ENCODE results near the gene DSG4.
A peak's percentile ranks its signal among the peaks of the same experiment; 100 is the strongest.

The DSG4 gene

DNA sequence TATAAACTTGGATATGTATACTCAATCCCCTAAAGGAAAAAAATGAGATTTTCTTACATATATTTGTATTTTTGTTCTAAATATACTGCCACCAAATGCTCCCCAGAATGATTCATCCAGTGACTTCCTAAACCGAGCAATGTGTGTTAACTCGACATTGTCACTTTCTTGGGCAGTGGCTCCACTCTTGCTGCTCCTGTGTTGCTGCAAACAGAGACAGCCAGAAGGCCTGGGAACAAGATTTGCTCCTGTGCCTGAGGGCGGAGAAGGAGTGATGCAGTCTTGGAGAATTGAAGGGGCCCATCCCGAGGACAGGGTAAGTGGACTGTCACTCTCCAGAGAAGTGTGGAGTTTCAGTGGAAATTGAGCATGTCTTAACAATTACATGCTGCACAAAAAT is 32.7 kb downstream of the DSG4 start:
- no peak for DNase-seq

DNA sequence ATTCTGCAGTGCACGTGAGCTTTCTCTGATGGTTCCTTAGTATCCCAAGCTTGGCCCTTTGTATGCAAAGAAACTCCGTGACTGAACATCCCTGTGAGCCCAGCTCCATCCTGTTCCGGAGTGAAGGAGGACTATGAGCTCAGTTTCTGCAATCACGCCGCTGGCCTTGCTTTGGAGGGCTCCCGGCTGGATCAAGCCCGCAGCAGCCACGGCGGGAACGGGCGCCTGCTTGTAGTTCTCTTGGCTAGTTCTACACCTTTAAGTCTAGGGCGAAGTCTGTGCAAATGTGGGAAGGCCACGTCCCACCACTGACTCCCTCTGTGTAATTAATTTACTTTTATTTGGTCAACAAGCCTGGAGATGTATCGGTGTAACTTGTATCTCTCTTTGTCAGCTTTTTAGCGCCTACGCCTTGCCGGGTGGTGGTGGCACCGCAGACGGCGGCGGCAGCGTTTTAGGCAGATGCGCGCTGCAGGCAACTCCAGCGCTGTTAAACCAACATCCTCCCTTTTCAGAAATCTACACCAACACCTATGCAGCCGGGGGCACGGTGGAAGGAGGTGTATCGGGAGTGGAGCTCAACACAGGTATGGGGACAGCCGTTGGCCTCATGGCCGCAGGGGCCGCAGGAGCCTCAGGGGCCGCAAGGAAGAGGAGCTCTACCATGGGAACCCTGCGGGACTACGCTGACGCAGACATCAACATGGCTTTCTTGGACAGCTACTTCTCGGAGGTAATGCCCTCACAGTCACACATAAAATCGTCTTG is 34.3 kb downstream of the DSG4 start:
- DNase-seq, result no peak

DNA sequence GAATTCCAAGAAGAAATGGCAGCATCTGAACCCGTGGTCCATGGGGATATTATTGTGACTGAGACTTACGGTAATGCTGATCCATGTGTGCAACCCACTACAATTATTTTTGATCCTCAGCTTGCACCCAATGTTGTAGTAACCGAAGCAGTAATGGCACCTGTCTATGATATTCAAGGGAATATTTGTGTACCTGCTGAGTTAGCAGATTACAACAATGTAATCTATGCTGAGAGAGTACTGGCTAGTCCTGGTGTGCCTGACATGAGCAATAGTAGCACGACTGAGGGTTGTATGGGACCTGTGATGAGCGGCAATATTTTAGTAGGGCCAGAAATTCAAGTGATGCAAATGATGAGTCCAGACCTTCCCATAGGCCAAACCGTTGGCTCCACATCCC is 36.6 kb downstream of the DSG4 start:
- no peak for DNase-seq

- DNase-seq, result no peak
Measured at GRCh38 chr18:31417850-31418249, 41.3 kb downstream of the DSG4 start.

DNA sequence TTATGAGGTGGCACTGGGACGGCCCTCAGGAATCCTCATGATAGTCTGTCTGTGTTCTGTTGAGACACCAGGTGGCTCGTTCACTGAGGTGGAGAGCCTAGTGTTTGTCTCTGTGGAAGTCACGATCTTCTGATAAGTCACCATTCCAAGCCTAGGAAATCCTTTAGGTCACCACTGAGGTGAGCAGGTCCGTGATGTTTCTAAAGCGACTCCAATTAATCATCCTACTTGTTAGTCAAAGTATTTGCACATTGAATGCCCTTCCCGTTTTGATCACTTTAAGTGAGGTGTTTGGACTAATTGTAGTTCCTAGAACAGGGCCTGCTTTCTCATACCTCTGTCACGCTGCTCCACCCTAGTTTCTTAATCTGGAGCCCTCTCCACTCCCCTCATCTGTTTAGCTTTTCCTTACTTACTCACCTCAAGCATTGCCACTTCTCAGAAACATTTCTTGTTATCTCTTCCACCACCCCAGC is 42.9 kb downstream of the DSG4 start:
- DNase-seq, result no peak

DNA sequence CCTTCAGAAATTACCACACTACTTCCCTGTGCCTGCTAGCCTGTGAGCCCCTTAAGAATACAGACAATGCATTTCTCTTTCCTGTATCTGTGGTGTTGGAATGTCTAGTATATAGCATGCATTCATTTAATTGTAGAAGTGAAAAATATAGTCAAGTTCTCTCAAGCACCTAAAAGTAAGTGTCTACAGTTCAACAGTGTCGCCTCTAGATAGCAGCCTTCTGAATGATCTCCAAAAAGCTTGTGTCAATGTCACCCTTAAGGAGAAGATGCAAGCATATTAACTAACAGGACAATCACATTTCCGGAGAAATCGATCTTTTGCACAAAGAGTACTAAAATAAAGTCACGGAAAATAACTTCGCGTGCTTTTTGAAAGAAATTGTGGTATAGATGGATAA is 43.5 kb downstream of the DSG4 start:
- no peak for DNase-seq

DNA sequence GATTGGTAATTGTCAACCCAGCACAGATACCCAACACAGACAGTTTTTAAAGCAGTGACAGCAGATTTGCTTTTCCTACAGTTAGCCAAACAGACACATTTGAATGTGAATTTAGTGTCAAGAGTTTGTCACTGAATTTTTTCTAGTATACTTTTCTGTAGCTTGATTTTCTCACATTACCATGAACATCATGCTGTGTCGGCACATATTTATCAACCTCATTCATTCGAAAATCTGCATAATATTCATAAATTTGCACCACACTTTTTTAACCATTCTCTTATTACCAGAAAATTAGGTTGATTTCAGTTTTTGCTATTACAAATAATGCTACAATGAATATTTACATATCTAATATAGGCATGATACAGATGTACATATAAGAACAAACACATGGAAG is 43.9 kb downstream of the DSG4 start:
- DNase-seq, result no peak

GRCh38 chr18:31424383-31424988 is 47.9 kb downstream of the DSG4 start:
- DNase-seq, result peak; percentile 26 to 30 (median 29)

DNA sequence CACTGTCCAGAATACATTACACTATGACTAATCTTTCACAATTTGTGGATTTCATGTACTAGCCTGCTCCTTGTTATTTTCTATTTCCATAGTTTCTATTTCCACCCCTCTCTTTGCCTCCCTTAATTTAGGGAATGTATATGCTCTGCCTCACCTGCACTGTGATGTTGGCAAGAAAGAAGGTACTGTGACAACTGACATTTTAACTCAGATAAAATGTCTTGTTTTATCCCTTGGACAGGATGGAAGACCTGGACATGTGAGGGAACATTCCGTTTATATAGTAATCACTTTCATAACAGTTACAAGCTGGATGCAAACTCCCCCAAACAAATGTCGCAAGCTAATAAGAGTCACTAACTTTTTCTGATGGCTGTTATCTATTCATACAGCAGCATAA is 49.4 kb downstream of the DSG4 start:
- DNase-seq, result no peak

DNA sequence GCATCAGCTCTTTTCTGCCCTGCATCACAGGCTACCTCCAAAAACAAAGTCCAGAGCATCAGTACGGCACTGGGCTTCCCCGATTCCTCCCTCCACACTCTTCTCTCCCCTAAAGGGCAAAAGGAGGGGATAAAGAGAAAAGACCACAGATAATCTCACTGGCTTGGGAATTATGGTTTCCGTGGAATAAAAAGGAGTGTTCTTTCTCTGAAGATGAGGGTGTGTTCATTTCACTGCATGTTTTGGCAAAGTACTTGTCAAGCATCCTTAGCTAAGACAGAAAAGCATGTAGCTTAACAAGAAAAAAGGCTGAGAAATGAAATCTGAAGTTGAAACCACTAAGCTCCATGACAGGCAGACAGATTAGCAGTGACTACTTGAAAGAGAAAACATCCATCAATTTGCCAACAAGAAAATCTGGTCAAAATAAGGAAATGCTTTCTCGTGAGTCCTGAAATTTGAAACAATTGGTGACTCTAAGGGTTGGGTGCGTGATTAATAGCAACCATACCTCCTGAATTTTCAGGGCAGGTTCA is 50.4 kb downstream of the DSG4 start:
- no peak for DNase-seq

GRCh38 chr18:31428211-31428610 is 51.6 kb downstream of the DSG4 start:
- DNase-seq, result no peak

DNA sequence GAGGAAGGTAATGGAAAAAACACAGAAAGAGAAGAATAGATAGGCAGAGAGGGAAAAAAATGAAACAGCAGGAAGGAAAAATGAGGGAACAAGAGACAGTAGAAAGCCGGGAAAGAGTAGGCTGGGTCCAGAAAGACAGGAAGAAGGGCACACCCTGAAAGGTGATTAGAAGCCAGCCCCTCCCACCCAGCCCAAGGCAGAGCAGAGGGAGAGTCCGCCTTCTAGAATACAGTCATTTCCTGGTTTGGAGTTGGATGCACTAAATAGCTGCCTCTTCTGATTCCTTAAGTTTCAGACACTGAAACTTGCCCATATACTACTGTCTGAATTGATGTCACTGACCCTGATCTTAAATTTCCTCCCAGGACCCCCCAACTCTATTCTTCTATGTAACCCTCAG is 53.0 kb downstream of the DSG4 start:
- DNase-seq, result no peak

DNA sequence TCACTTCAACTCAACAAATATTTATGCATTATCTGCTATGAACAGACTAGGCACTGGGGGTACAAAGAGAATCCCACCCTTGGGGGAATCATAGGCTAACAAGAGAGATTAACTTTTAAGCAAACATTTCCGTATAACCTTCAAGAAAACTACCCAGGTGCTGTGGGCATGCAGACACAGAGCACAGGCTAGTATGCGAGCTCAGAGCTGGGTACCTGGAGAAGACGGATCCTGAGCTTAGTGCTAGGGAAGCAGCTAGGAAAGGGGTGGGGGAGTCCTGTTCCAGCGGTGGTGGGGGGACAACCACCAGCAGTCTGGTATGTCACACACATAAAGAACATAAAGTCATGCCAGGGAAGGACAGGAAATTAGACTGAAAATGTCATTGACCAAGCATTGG is 53.5 kb downstream of the DSG4 start:
- no peak for DNase-seq

GRCh38 chr18:31430554-31430953 is 54.0 kb downstream of the DSG4 start:
- no peak for DNase-seq

DNA sequence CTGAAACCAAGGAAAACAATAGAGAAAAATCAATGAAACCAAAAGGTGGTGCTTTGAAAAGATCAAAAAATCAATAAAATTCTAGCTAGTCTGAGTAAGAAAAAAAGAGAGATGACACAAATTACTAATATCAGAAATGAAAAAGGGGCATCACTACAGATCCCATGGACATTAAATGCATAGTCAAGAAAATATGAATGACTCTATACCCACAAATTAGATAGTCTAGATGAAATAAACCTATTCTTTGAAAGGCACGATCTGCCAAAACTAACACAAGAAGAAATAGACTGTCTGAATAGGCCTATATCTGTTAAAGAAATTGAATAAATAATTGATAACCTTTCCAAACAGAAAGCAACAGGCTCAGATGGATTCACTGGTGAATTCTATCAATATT is 55.7 kb downstream of the DSG4 start:
- DNase-seq, result no peak

DNA sequence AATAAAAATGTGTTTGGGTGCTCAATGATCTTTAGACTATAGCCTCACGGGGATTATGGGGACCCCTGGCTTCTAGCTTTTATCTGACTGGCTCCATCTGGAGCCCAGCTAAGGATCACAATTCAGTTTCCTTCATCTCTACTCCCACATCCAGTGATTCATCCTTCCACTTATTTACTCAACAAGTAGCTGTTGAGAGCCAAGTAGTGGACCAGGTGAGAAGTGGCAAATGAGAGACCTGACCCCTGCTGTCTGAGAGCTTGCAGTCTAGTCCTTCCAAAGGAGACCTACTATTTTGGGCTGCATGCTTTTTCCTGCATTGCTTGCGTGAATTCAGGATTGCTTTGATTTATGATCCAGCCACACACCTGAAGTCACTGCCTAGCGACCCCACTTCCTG is 60.2 kb downstream of the DSG4 start:
- no peak for DNase-seq

- no peak for DNase-seq
Measured at GRCh38 chr18:31438402-31438801, 61.8 kb downstream of the DSG4 start.

- peak in 1 of 3 donors; percentile 7 for DNase-seq
Measured at GRCh38 chr18:31439807-31440325, 63.3 kb downstream of the DSG4 start.

GRCh38 chr18:31440787-31441186 is 64.2 kb downstream of the DSG4 start:
- DNase-seq, result no peak

GRCh38 chr18:31441493-31441892 is 64.9 kb downstream of the DSG4 start:
- DNase-seq, result no peak

DNA sequence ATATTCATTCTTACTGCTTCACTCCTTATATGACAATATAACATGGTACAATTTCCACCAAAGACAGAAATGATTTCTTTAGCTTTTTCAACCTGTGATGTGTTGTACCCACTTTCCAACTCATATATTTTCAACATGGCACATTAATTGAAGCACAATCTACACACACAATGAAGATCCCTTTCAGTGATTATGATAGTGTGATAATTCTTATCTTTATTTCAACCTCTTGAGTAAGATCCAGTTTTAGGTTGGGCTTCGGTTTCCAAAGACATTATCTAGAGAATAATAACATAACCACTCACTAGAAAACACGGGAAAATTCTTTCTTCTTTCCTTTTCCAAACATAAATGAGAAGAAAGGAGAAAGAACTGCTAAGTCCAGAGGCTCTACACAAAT is 67.6 kb downstream of the DSG4 start:
- no peak for DNase-seq

GRCh38 chr18:31445908-31446307 is 69.3 kb downstream of the DSG4 start:
- no peak for DNase-seq

GRCh38 chr18:31446854-31447253 is 70.3 kb downstream of the DSG4 start:
- no peak for DNase-seq

- no peak for DNase-seq
Measured at GRCh38 chr18:31447530-31448191, 71.1 kb downstream of the DSG4 start, which contains the start of gene DSG3. Gene DSG3, plus strand, starts transcription at chr18:31447741. Its CDS starts 137 bp downstream, at chr18:31447878.

Data from suppressor macrophage treated with lipopolysaccharide for 1 hour (primary cell).